HCT116 (cell line): Measurements from ENCODE around the gene ASB3. TPM values are rescaled to one million over a fixed set of nuclear protein-coding genes. Genes with fewer than 3 reads are reported as not detected.

Experiments
- ATAC-seq: fragments of 200-7000 bp; cut with Tn5 transposase; 2 replicates; pipeline ENCODE4 v1.9.1; 2020; ENCODE audit warnings: mild to moderate bottlenecking, moderate library complexity
- BruUV-seq: library from RNA; stranded (reverse); fragments of 400-500 nt; replicated peaks from 2 replicates; lab custom pipeline; 2021; lab: Mats Ljungman, UMichigan
- CTCF ChIA-PET: fragments of 300-600 bp; sonication (Branson Sonifier 250); formaldehyde crosslinking; loops from one replicate; lab custom pipeline; 2021; ENCODE audit warnings: antibody characterized with exemption; lab: Charles Lee
- POLR2A ChIA-PET: fragments of 300-600, 350-600 bp; sonication (Branson Sonifier 250); formaldehyde crosslinking; loops from one replicate; lab custom pipeline; 2021; ENCODE audit warnings: antibody characterized with exemption; lab: Charles Lee
- RAD21 ChIA-PET, 2 experiments: fragments of 300-600 bp; sonication (Branson Sonifier 250); formaldehyde crosslinking; loops; one replicate each; lab custom pipeline; 2023; ENCODE audit warnings: low total read pairs in 2 of 2; ENCODE audit not compliant: uncharacterized antibody in 2 of 2, unreplicated experiment in 2 of 2, low non-redundant PET in 1 of 2; lab: Charles Lee
- DNase-seq: peaks from one replicate; pipeline ENCODE4 v3.0.0-alpha.2; 2010; ENCODE audit warnings: low read depth, low spot score
- H2AFZ ChIP-seq: fragments of 200-600 bp; shearing (Covaris generic), sonication (generic); 2 replicates; pipeline ENCODE4 v1.6.1; 2017; ENCODE audit warnings: low read depth, mixed run types, mixed read lengths, antibody characterized with exemption, low read length; ENCODE audit not compliant: poor library complexity, severe bottlenecking
- H3K27ac ChIP-seq: 2 replicates; pipeline ENCODE4 v1.5.1; 2012; ENCODE audit warnings: low read depth, low read length
- H3K27me3 ChIP-seq: fragments of 200-600 bp; sonication (generic); 2 replicates; pipeline ENCODE4 v1.6.1; 2016; ENCODE audit warnings: mixed run types, low read length, mixed read lengths; ENCODE audit not compliant: insufficient read depth
- H3K36me3 ChIP-seq, 2 experiments: fragments of 200-500 bp in 1 of 2; fragments of 200-600 bp in 1 of 2; sonication (Bioruptor generic) in 1 of 2; sonication (generic) in 1 of 2; 2 replicates each; pipeline versions ENCODE4 v1.5.1 to v1.6.1; 2014 to 2016; ENCODE audit warnings: low read length in 2 of 2, inconsistent platforms in 1 of 2, mixed read lengths in 1 of 2, mixed run types in 1 of 2; ENCODE audit not compliant: insufficient read depth in 2 of 2, control insufficient read depth in 1 of 2
- H3K4me1 ChIP-seq, 2 experiments: fragments of 200-600 bp in 1 of 2; sonication (generic) in 1 of 2; 2 replicates each; pipeline versions ENCODE4 v1.5.1 to v1.6.1; 2012 to 2017; ENCODE audit warnings: low read length in 2 of 2, inconsistent platforms in 1 of 2, mild to moderate bottlenecking in 1 of 2, mixed read lengths in 1 of 2, mixed run types in 1 of 2, moderate library complexity in 1 of 2; ENCODE audit not compliant: insufficient read depth in 2 of 2, control insufficient read depth in 1 of 2
- H3K4me2 ChIP-seq: fragments of 200-600 bp; sonication (generic); 2 replicates; pipeline ENCODE4 v1.6.1; 2017; ENCODE audit warnings: mixed run types, low read length, mixed read lengths
- H3K4me3 ChIP-seq, 2 experiments: fragments of 200-600 bp in 1 of 2; sonication (generic) in 1 of 2; replicated peaks in 1 of 2; 2 replicates each; pipeline ENCODE4 v1.5.1; 2011 to 2016; ENCODE audit warnings: low read length in 2 of 2, control low read depth in 1 of 2, low read depth in 1 of 2, mild to moderate bottlenecking in 1 of 2, mixed read lengths in 1 of 2, mixed run types in 1 of 2
- H3K79me2 ChIP-seq: fragments of 200-600 bp; sonication (generic); 2 replicates; pipeline ENCODE4 v1.6.1; 2017; ENCODE audit warnings: mild to moderate bottlenecking, mixed run types, low read length, moderate library complexity, mixed read lengths; ENCODE audit not compliant: insufficient read depth
- H3K9ac ChIP-seq: fragments of 200-600 bp; sonication (generic); 2 replicates; pipeline ENCODE4 v1.6.1; 2016; ENCODE audit warnings: low read length, mixed read lengths
- H3K9me2 ChIP-seq: fragments of 200-600 bp; sonication (generic), shearing (Covaris generic); 2 replicates; pipeline ENCODE4 v1.6.1; 2017; ENCODE audit warnings: mixed run types, mild to moderate bottlenecking, moderate library complexity; ENCODE audit not compliant: insufficient read depth
- H3K9me3 ChIP-seq, 2 experiments: fragments of 200-500 bp in 1 of 2; fragments of 200-600 bp in 1 of 2; sonication (Bioruptor generic) in 1 of 2; sonication (generic) in 1 of 2; 2 replicates each; pipeline ENCODE4 v1.6.1; 2014 to 2017; ENCODE audit warnings: low read length in 2 of 2, mixed read lengths in 2 of 2, inconsistent platforms in 1 of 2, low read depth in 1 of 2, mild to moderate bottlenecking in 1 of 2, mixed run types in 1 of 2, moderate library complexity in 1 of 2; ENCODE audit not compliant: control insufficient read depth in 1 of 2, insufficient read depth in 1 of 2
- H4K20me1 ChIP-seq: fragments of 200-600 bp; sonication (generic), shearing (Covaris generic); 2 replicates; pipeline ENCODE4 v1.6.1; 2017; ENCODE audit warnings: mixed run types, mild to moderate bottlenecking, moderate library complexity; ENCODE audit not compliant: insufficient read depth
- EZH2 ChIP-seq: fragments of 200-600 bp; sonication (generic); IDR thresholded peaks from 2 replicates; pipeline ENCODE4 v1.6.1; 2017; ENCODE audit warnings: antibody characterized with exemption, mixed run types
- EZH2phosphoT487 ChIP-seq: fragments of 200-600 bp; IDR thresholded peaks from 2 replicates; pipeline ENCODE4 v1.6.1; 2018; ENCODE audit warnings: antibody characterized with exemption, borderline replicate concordance
- SRF ChIP-seq: IDR thresholded peaks from 2 replicates; pipeline ENCODE4 v1.6.1; 2012; ENCODE audit warnings: low read depth
- YY1 ChIP-seq: IDR thresholded peaks from 2 replicates; pipeline ENCODE4 v1.6.1; 2011; ENCODE audit warnings: low read length, low read depth, moderate library complexity, mild to moderate bottlenecking; ENCODE audit not compliant: insufficient replicate concordance; ENCODE audit errors: extremely low read depth
- intact Hi-C: fragments of 100-400 bp; cut with micrococcal nuclease; formaldehyde crosslinking; loops from 2 replicates; pipeline ENCODE4 v1.10.0; 2022
- total RNA-seq: library from RNA; stranded (reverse); gene quantifications from one replicate; pipeline ENCODE4 v1.2.1, GENCODE V29; 2021; ENCODE audit not compliant: unreplicated experiment
- TF ChIP-seq, protein P1 (sequence below), 3 experiments: fragments of 200-600 bp in 1 of 3; sonication (generic) in 1 of 3; IDR thresholded peaks in 2 of 3; conservative IDR thresholded peaks in 1 of 3; 2 replicates each; pipeline ENCODE4 v1.5.1; 2012 to 2017; ENCODE audit warnings: low read depth in 2 of 3, low read length in 2 of 3, antibody characterized with exemption in 1 of 3, borderline replicate concordance in 1 of 3, control low read depth in 1 of 3, mild to moderate bottlenecking in 1 of 3, mixed read lengths in 1 of 3, mixed run types in 1 of 3, moderate library complexity in 1 of 3; ENCODE audit not compliant: insufficient read depth in 1 of 3
- TF ChIP-seq, protein P2 (sequence below): IDR thresholded peaks from 2 replicates; pipeline ENCODE4 v1.6.1; 2011; ENCODE audit warnings: mild to moderate bottlenecking, low read length, moderate library complexity; ENCODE audit not compliant: insufficient replicate concordance; ENCODE audit errors: extremely low read depth

Gene ASB3
- total RNA-seq, 1 experiment from 2014 or later = 17.3 TPM

DNA sequence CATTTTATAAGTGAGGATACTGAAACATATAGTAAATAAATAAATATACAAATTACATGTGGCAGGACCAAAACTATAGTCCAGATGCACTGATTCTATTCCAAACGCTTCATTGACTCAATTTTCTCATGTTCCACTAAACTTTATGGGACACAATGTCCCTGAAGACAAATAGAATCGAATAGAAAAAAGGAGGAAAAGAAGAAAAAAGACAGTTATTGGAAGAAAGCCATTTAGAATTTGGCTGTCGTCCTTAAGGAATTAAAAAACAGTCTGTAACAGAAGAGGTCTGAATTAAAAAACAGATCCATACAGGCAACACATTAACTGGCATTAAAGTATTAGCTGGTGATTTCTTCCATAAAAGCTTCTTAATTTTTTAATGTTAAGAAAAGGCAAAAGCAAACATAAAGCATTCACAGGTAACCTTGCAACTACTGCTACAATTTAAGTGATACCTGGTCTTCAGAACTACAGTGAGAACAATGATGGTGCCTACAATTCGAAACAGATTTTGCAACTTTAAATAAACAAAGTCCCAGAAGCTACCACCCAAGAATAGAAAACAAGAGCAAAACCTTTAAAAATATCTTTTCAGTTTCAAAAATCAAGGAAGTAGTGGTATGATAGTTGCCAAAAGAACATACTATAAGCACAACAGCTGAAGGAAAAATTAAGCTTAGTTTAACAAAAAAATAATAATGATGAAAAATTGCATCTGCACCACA, 36.5 kb downstream of the ASB3 start (continued):
- TF ChIP-seq, protein P1, sequence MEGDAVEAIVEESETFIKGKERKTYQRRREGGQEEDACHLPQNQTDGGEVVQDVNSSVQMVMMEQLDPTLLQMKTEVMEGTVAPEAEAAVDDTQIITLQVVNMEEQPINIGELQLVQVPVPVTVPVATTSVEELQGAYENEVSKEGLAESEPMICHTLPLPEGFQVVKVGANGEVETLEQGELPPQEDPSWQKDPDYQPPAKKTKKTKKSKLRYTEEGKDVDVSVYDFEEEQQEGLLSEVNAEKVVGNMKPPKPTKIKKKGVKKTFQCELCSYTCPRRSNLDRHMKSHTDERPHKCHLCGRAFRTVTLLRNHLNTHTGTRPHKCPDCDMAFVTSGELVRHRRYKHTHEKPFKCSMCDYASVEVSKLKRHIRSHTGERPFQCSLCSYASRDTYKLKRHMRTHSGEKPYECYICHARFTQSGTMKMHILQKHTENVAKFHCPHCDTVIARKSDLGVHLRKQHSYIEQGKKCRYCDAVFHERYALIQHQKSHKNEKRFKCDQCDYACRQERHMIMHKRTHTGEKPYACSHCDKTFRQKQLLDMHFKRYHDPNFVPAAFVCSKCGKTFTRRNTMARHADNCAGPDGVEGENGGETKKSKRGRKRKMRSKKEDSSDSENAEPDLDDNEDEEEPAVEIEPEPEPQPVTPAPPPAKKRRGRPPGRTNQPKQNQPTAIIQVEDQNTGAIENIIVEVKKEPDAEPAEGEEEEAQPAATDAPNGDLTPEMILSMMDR (IDR thresholded peaks at IDR 0.05 in 2 of 3, conservative IDR thresholded peaks at IDR 0.05 in 1 of 3; ENCODE audit: borderline replicate concordance in 1 of 3, insufficient read depth in 1 of 3, low read depth in 2 of 3, low read length in 2 of 3) = no peak
- TF ChIP-seq SRF = no peak
- TF ChIP-seq, protein P2, sequence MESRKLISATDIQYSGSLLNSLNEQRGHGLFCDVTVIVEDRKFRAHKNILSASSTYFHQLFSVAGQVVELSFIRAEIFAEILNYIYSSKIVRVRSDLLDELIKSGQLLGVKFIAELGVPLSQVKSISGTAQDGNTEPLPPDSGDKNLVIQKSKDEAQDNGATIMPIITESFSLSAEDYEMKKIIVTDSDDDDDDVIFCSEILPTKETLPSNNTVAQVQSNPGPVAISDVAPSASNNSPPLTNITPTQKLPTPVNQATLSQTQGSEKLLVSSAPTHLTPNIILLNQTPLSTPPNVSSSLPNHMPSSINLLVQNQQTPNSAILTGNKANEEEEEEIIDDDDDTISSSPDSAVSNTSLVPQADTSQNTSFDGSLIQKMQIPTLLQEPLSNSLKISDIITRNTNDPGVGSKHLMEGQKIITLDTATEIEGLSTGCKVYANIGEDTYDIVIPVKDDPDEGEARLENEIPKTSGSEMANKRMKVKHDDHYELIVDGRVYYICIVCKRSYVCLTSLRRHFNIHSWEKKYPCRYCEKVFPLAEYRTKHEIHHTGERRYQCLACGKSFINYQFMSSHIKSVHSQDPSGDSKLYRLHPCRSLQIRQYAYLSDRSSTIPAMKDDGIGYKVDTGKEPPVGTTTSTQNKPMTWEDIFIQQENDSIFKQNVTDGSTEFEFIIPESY = no peak
- no peak for TF ChIP-seq EZH2

DNA sequence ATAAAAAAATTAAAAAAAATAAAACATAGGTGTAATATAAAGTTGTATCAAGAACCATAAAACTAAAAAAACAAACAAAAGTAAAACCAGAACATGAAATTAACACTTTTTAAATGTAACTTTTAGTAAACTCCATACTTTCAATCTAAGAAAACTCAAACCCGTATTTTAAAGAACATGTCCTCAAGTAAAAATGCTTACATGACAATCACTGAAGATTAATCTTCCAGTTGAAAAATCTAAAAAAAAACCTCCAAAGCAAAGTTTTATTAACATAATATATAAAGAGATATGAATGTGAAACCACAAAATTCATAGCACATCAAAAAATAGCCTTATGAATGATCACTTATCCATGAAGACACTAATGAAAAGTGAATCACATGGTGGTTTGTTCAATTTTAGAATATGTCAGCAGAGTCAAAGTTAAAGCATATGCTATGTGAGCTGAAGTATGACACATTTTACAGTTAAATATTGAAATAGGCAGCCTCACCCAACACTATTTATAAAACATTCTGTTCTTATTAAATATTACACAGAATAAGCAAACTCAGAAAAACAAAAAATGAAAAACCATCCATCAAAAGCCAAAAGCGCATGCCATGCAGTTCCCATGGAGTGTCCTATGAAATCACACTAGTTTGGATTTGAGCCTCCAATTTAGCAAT, 42.2 kb downstream of the ASB3 start:
- no peak overlapping the region for H3K4me2 ChIP-seq
- H3K27me3 ChIP-seq = no peaks in the 10 kb centered on the region
- no peak overlapping the region for H3K27ac ChIP-seq
- no TSS peak for BruUV-seq
- no peak for TF ChIP-seq YY1
- TF ChIP-seq EZH2phosphoT487 = no peak
- H3K4me1 ChIP-seq = no peaks in the 10 kb centered on the region
- H2AFZ ChIP-seq = no peak overlapping the region
- DNase-seq = no peak
- H3K9me2 ChIP-seq = no peaks in the 10 kb centered on the region
- H3K9me3 ChIP-seq = no peaks in the 10 kb centered on the region
- H4K20me1 ChIP-seq = no peaks in the 10 kb centered on the region
- no peaks in the 10 kb centered on the region for H3K79me2 ChIP-seq
- H3K36me3 ChIP-seq = no peaks in the 10 kb centered on the region
- no peak overlapping the region for H3K4me3 ChIP-seq
- RAD21 ChIA-PET = no interaction called here
- ATAC-seq = no peak
- intact Hi-C loops = no loop called here
- CTCF ChIA-PET = no interaction called here
- POLR2A ChIA-PET = no interaction called here
- no peak overlapping the region for H3K9ac ChIP-seq
